Measurements from ENCODE around the gene KRTAP5-1.
A peak's percentile ranks its signal among the peaks of the same experiment; 100 is the strongest.

Gene KRTAP5-1

DNA sequence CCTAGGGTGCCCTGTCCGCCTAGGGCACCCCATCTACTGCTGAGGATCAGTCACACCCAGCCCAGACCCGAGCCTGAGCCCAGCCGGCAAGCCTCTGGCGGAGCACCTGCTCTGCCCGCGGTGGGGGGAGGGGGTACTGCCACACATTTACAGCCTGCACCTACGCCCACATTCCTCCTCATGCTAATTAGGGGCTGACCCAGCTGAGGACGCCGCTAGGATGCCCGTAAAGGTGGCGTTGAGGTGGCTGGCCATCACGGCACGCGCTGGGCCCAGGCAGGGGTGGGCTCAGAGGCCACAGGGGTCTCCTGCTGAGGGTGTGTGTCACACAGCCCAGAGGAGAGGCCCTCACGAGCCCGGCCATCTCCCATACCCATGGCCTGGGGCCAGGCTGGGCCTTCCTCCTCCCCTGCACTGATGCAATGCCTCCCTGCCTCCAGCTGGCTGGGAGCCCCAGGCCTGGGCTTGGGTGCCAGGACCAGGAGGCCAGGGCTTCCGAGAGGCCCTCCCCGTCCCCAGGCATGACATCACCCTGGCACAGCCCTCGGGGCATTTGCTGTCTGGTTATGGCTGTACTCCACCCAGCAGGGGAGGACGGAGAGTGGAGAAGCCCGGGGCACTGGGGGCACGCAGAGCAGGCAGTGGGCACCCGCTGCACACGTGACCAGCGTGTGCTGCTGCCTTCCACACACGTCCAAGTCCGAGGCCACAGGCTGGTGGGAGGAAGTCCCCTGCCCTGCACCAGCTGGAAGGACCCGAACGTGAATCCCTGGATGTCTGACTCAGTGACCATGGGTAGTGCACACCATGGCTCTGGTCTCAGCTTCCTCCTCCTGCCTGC lies 25.8 kb downstream of the KRTAP5-1 start:
- DNase-seq: no peak

DNA sequence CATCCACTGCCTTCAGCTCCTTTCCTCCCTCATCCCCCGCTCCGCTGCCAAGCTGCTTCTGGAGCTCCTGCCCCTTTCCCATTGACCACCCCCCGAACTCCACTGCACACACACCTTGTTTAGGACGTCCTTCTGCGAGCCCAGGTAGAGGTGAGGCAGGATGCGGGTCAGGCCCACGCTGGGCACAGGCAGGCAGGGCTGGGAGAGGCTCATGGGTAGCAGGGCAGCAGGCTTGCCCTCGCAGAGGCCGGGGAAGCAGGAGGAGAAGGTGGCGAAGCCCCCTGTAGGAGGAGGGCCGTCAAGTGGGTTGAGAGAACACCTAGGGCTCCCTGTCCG lies 26.3 kb downstream of the KRTAP5-1 start:
- no peak for DNase-seq

DNA sequence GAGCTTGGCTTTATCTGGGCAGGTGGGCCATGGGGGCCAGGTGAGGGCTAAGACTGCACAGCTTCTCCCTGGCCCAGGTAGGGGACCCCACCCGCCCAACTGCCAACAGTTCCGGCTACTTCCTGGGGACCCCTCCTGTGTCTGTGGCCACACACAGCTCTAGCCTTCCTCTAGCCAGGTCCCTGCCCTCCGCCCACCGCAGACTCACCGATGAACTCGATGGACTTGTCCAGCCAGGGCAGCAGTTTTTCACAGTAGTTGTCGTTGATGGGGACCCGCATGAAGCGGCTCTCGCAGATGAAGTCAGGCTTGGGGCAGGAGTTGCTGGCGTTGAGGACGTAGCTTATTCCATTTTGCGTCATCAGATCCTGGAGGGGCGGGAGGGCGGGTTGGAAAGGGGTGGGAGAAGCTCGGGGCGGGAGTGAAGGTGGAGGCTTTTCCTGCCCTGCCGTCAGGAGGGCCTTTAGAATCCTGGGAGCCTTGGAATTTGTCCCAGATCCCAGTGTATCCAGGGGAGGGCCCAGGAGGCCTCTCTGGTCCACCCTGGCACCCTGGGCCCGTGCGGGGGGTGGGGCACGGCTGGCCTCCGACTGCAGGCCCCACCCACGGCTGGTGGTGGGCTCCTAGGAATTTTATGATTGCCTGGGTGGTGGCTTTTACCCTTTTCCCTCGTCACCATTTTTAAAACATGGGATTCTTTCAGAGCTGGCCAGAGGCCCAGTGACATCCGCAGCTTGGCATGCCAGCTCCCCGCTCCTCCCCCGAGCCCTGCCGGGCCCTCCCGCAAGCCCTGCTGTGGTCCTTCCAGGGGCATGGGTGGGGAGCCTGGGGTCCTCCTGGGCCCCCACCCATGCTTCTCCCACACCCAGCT lies 26.9 kb downstream of the KRTAP5-1 start:
- DNase-seq: no peak

DNA sequence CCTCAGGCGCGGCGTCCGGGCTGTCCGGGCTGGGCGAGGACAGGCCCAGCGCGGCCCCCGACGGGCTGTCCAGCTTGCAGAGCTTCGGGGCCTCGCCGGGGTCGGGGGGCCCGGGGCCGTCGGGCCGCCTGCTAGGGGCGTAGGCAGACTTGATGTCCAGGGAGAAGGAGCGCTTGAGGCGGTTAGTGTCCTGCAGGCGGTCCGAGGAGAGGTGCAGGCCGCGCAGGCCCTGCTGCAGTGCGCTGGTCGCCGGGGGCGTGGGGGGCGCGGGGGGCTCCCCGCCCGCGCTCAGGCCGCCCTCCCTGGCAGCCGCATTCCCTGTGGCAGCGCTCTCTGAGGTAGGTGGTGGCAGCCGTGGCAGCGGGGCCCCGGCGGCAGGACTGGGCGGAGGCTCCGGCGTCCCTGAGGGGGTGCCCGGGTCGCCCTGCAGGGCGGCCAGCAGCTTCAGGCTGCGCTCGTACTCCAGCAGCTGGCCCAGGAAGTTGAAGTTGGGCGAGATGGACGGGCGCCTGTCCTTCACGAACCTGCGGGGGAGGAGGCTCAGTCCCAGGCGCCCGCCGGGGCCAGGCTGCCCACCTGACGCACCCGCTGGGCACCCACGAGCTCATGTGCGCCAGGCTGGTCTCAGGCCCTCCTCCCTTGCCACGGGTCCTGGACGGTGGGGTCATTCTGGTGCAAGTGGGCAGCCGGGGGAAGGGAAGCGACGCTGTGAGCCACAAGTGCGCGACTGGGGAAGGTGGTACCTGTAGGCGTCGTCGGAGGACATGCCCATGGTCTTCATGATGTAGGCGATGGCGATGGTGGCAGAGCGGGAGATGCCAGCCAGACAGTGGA lies 27.8 kb downstream of the KRTAP5-1 start:
- no peak for DNase-seq

DNA sequence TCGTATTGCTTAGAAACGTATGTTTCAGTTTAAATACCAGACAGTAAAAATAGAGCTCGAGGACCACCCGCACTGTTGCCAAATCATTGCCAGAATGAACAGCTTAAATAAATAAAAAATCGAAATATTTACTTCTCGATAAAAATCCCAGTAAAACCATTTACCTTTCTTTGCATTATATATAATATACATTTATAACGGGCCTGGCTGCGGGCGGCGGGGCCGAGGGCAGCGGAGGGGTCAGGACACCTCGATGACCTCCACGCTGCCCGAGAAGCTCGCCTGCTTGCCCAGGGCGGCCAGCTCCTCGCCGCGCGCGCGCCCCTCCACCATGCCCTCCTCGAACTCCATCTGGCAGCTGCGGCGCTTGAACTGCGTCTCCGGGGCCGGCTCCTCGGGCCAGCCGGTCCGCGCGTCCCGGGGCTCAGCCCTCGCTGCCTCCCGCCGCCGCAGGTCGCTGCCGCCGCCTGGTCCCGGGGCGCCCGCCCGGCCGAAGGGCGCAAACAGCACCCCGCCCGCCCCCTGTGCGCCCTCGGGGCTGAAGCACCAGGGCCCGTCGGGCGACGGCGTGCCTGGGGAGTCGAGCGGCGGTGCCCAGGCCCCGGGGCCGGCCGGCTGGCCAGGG lies 28.7 kb downstream of the KRTAP5-1 start:
- no peak for DNase-seq

DNA sequence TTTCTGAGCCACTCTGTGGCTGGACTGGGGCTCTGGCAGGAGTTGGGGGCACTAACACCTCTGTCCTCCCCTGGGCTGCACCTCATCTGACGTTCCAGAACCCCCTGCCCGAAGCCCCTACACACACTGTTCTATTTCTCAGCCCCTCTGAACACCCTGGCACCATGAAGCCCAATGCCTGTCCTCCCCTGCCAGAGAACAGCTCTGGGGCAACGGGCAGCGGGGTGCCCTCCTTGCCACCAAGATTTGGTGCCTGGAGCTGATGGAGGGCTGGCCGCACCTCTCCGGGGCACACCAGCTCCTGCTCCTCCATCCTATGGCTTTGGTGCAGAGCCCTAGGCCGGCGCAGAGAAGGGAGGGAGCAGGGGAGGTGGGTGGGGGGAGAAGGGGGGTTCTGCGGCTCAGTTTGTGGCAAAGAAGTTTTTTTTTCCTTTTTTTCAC lies 29.4 kb downstream of the KRTAP5-1 start:
- no peak for DNase-seq

DNA sequence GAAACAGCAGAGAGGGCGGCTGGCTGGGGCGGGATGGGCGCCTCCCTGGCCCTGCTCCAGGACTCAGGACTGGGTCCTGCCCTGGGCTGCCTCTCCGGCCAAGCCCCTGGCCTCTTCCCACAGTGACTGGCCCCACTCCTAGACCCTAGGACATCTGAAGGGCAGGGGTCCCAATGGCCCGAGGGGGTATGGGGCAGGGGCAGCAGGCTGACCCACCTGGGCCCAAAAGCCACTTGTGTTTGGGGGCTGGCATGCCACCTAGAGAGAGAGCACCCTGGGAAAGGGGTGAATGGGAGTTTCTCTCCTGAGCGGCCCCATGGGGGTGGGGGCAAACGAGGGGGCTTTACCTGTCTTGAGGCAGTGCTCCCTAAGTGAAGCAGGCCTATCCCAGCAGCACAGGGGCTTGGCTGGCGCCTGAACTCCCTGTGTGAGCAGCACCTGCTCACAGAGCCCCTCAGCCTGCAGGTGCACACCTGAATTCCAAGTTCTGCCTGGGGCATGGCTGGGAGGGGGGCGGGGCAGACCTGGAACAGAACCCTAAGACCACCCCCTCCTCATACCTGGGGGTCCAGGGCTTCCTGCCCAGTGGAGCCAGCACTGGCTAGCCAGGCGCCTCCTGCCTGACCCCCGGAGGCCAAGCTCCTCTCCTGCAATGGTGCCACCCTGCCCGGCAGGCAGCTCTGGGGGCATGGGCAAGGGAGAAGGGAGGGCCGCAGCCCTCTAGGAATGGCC lies 29.9 kb downstream of the KRTAP5-1 start:
- no peak for DNase-seq

DNA sequence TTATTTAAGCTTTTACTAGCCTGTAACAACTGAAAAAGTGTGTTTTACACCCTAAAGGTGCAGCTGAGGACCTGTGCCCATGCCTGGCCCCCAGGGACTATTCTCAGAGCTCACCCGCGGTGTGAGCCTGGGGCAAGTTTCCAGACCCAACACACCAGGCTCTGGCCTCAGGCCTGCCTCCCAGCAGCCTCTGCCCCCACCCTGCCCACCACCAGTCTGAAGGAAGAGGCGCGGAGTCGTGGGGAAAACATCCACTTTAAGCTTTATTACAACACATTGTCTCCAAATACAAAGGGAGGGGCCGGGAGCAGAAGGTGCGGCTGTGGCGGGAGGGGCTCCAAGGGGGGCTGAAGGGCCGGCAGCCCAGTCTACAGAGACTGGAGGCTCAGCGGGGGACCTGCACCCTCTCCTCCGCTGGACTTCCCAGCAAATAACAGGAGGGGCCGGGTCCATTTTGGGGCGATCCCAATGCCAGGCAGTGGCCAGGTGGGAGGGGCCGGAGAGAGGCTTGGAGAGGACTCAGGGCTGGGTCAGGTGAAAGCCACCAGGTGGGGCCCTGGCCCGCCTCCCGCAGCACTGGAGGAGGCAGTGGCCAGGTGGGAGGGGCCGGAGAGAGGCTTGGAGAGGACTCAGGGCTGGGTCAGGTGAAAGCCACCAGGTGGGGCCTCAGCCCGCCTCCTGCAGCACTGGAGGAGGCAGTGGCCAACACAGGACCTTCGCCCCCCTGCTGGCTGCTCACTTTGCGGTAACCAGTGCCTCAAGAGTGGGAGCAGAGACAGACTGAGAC lies 31.1 kb downstream of the KRTAP5-1 start:
- DNase-seq: no peak

DNA sequence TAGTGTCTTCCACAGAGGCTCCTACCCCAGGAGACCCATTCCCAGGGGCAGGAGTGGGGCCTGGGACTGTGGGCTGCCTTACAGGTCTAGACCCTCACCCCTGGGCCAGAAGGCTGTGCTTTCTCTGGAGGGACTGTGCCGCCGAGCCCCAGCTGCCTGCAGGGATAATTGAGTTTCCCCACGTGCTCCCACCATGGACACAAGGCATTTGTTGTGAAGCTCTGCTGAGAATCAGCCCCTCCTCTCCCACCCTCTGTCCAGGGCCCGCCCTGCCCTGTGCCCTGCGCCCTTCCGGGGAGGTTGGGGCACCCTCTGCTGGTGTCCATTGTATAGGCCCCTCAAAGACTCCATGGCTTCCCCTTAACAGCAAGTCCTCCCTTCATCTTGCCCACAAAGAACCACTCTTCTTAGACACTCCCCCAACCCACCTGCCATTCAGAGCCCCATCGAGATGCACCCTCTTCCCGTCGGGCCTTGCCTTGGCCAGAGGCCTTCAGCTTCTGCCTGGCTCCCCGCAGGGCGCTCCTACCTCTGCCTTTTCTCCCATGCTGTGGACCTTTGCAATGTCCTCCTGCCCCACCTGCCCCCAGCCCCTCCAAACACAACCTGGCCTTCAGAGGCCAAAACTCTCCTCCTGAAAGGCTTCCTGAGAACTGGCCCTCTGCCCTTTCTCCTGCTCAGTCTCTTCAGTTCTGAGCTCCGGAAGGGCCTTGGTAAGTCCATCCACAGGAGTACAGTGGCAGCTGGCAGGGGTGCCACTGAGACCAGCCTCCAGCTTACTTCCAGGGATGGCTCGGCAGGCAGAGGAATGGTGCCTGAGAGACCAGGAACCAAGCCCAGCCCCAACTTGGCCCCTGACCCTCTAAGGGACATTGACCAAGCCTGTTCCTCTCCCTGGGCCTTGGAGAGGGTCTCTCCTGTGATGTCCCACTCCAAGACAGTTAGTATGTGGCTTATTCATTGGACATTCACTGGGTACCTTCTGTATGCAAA lies 35.4 kb downstream of the KRTAP5-1 start:
- no peak for DNase-seq

DNA sequence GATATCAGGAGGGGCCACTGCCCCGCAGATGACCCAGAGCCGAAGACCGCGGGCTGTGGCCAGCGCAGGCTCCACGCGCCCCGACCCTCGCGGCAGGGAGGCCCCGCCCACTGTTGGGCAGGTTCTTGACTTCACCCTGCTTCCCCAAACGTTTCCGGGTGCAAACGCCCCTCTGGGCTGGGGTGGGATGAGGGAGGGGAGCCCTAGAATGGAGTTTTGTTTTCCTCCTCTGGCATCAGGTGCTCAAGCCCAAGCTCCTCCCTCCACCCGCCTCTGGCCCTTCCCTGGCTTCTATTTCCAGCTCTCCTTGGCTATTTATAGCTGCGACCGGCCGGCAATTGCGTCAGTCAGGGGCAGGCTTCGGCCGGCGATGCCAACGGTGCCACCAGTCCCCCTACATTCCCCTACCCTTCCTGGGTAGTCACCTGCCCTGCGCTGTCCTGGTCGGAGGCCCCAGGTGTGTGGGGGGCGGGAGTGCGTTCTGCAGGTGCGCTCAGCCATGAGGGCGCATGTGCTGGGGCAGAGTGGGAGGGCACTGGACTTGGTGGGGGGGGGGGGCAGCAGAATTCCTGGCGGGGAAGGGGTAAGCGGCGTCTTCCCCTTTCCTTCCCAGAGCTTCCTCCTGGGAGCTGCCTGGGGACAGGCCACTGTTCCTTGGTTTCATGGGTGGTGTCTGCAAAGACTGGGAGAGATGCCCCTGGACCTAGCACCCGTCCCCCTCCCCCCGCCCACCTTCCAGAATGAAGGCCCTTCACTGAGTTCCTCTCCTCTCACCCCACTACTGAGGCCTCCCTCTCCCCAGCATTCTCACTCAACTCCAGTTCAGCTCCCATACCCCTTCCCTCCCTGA lies 36.6 kb downstream of the KRTAP5-1 start:
- DNase-seq: peak; percentile 17 to 19

DNA sequence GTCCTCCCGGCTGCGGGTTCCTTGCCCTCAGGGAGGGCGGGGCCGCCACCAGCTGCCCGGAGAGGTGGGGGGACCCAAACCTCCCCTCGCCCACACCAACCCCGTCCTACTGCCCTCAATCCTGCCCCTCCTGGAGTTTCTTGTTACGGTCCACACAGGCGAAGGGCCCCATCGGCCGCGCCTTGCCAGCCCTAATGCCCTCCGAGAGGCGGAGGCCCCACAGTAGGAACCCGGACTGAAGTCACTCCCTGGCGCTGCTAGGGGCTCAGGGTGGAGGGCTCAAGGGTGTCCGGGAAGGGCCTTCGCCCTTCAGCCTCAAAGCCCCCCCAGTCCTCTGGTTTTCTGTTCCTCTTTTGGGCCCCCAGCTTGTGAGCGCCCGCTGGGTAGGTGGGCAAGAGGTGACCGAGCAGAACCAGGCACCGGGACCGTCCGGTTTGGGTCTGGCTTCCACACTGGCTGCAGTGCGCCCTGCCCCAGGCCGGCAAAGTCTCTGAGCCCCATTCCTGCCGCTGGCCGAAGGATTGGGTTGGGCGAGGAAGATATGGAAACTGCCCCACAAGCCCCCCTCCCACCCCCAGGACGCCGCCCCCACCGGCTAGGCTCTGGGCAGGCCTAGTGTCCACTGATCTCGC lies 37.5 kb downstream of the KRTAP5-1 start:
- DNase-seq: no peak

DNA sequence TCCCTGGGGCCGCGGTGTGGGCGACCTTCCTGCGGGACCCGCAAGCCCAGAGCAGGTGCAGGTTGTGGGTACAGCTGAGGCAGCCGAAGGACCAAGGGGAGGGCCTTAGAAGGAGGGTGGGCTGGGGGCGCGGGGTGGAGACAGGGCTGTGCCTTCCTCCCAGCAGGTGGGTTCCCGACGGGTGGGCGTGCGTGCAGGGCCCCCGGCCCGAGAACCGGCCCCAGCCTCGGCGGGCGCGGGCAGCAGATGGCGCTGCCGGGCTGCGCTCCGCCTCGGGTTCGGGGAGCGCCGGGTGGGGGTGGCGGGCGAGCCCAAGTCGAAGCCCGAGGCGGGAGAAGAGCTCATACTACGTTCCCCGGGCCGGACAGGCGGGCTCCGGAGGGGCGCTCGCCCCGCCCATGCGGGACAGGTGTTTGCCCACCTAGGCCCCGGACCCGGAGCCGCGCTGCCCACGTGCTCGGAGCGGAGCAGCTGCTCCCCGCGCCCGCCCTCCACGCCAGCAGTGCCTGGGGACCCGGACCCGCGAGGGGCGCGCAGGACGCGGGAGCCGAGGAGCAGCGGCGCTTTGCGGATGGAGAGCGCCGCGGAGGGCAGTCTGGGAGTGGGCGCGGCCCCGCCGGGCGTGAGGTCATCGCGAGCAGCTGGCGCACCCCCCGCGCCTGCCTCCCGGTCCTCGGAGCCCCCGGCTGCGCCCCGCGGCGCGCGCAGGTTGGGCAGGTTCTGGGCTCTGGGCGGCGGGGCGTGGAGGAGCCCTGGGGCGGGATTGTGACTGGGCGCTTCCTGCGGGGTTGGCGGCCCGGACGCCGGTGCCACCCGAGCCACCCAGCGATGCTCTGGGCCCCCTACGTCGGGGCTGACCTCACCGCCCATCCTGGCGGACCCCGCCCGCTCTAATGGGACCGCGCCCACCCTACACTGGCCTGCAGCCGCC lies 38.3 kb downstream of the KRTAP5-1 start:
- DNase-seq: peak in 1 of 2 donors; percentile 12

DNA sequence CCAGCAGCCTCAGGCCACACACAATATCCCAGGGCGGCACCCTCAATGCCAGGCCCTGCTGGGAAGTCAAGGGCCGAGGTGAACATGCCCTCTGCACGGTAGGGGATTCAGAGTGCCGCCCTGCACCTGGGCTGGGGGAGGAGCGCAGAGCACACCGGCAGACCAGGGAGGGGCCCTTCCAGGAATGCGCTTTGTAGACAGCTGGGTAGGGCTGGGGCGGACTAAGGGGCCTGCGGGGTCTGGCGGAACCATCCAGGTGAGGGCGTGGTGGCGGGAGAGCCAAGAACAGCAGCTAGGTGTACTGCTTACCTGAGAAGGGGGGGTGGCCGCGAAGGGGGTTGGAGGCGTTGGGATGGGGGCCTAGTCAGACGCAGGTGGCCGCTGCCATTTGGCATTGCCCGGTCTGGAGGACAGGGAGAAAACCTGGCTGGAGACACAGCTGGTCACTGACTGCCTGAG lies 39.0 kb downstream of the KRTAP5-1 start:
- DNase-seq: no peak

DNA sequence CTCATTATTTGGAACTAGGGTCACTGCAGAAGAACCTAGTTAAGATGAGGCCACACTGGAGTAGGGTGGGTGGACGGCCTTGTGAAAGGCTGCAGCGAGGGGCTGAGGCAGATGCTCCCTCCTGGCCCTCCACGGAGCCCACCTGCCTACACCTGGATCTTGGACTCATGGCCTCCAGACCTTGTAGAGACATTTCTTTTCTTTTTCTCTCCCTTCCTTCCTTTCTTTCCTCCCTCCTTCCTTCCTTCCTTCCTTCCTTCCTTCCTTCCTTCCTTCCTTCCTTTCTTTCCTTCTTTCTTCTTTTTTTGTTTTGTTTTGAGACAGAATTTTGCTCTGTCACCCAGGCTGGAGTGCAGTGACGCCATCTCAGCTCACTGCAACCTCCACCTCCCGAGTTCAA lies 39.7 kb downstream of the KRTAP5-1 start:
- no peak for DNase-seq

DNA sequence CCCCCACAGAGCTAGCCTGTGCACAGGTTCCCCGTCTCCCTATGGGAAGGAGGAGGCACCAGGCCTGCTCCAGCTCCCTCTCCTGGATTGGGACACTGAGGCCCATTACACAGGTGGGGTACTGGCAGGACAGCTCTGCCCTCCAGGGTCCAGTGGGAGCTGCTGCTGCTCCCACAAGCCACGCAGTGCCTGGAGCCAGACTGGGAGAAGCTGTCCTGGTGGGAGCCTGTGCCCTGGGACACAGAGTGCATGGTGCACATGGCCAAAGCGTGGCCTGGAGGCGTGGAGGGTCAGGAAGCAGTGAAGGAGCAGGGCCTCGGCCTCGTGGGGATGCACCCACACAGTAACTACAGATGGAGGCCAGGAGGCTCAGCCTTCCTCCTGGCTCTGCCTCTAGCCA lies 40.5 kb downstream of the KRTAP5-1 start:
- no peak for DNase-seq

DNA sequence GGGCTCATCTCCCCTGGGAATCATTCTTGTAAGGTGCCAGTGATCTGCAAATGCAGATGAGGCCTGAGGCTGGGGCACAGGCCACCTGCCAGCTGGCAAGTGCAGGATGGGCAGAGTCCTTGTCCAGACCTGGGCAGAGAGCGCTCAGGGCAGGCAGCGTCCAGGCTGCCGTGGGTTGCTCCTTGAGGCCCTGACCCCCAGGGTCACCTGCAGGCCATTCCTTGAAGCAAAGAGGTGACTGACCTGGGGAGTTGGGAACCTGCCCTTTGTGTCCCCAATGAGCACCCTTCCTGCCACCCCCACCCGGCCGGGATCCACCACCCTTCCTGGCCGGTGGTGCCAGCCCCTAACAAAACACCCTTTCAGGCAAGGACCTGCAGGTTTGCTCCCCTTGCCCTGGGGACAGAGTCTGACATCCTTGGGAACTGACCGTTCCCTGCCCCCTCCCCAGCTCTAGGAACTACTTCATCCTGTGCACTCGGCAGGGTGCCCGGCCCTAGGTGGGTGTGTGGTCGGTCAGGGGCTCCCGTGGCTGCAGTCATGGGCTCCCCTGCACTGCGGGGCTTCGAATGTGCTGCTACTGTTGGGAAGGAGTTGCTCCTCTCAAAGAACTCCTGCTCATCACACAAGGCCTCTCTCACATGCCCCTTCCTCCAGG lies 41.3 kb downstream of the KRTAP5-1 start:
- no peak for DNase-seq

DNA sequence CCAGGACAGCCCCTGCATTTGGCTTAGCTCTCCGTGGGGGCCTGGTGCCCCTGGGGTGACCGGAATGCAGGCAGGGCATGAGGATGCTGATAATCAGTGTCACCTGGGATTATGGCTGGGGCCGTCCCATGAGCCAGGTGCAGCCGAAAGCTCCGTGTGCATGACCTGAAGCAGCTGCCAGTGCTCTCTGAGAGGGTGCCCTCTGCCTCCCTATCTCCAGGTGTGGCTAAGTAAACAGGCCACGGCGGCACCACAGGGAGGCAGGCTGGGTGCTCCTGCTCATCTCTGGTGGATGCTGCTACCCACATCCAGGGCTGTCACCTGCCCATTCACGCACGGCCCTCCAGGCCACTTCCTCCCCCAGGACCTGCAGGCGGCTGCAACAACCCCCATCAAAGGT lies 42.8 kb downstream of the KRTAP5-1 start:
- no peak for DNase-seq
